ENCODE results near the gene TSPAN12. TPM values are rescaled to one million over a fixed set of nuclear protein-coding genes. Genes with fewer than 3 reads are reported as not detected.

TSPAN12 gene
- total RNA-seq, 1 donor: 1.8 TPM

DNA sequence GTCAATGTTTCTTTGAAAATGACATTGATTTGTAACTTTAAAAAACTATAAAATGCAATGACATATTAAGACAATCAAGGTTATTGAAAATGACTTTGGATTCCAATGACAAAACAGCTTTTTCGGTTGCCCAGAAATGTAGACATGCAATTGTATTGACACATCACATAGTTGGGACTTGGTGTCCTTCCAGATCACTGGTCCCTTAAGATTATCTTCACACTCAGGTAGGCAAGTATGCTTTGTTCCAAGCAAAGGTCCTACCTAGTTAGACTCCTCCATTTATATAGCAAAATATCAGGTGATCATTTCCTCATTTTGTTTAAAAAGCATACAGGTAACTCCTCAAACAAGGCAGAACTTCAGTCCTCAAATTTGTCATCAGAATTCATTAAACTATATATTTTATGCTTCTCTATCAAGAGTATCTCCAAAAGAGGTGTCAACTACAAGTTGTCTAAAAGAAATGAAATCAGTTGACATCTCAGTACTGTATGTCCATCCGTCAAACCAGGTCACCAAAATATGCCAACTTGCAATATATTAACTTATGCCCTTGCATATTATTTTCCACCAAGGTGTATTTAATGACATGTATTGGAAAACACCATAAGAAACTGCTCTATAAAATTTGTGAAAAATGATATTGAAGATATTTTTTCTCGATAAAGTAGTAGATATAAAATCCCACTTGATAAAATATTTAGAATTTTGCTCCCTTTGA lies 64.6 kb downstream of the TSPAN12 start:
- TF ChIP-seq, protein P1, sequence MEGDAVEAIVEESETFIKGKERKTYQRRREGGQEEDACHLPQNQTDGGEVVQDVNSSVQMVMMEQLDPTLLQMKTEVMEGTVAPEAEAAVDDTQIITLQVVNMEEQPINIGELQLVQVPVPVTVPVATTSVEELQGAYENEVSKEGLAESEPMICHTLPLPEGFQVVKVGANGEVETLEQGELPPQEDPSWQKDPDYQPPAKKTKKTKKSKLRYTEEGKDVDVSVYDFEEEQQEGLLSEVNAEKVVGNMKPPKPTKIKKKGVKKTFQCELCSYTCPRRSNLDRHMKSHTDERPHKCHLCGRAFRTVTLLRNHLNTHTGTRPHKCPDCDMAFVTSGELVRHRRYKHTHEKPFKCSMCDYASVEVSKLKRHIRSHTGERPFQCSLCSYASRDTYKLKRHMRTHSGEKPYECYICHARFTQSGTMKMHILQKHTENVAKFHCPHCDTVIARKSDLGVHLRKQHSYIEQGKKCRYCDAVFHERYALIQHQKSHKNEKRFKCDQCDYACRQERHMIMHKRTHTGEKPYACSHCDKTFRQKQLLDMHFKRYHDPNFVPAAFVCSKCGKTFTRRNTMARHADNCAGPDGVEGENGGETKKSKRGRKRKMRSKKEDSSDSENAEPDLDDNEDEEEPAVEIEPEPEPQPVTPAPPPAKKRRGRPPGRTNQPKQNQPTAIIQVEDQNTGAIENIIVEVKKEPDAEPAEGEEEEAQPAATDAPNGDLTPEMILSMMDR (IDR thresholded peaks at IDR 0.05; ENCODE audit: extremely low read depth, low read depth, low read length): no peak
- H3K9me3 ChIP-seq (ENCODE audit: low read depth, low read length): no peaks in the 10 kb centered on the region
- no peak overlapping the region for H3K4me2 ChIP-seq (ENCODE audit: insufficient read depth, low read length)

GRCh38 chr7:120792861-120793130 lies 65.1 kb downstream of the TSPAN12 start:
- H3K27ac ChIP-seq (ENCODE audit: low read depth, low read length): no peak overlapping the region
- H3K4me3 ChIP-seq (ENCODE audit: insufficient read depth, low read length): no peak overlapping the region
- TF ChIP-seq, protein P1 (IDR thresholded peaks at IDR 0.05; ENCODE audit: extremely low read depth, low read depth, low read length): no peak
- no peak overlapping the region for H3K4me2 ChIP-seq (ENCODE audit: insufficient read depth, low read length)
- no peaks in the 10 kb centered on the region for H3K36me3 ChIP-seq (ENCODE audit: insufficient read depth, low read length)
- H4K20me1 ChIP-seq (ENCODE audit: insufficient read depth, low read length): no peaks in the 10 kb centered on the region
- DNase-seq (ENCODE audit: insufficient read length, low spot score, missing footprints): no peak
- H3K9me3 ChIP-seq (ENCODE audit: low read depth, low read length): no peaks in the 10 kb centered on the region
- H3K79me2 ChIP-seq (ENCODE audit: insufficient read depth, low read length): no peaks in the 10 kb centered on the region
- H3K4me1 ChIP-seq (ENCODE audit: insufficient read depth, low read length): no peaks in the 10 kb centered on the region
- no peak overlapping the region for H2AFZ ChIP-seq (ENCODE audit: low read length)
- no peaks in the 10 kb centered on the region for H3K27me3 ChIP-seq (ENCODE audit: insufficient read depth, low read length)

More for the DNA sequence above, 64.6 kb downstream of the TSPAN12 start:
- Histone ChIP-seq H4K20me1 (ENCODE audit: insufficient read depth, low read length) (no peaks in the 10 kb centered on the region), H3K79me2 (ENCODE audit: insufficient read depth, low read length) (no peaks in the 10 kb centered on the region), H3K4me3 (ENCODE audit: insufficient read depth, low read length) (no peak overlapping the region), H3K4me1 (ENCODE audit: insufficient read depth, low read length) (no peaks in the 10 kb centered on the region), H2AFZ (ENCODE audit: low read length) (no peak overlapping the region), H3K27ac (ENCODE audit: low read depth, low read length) (no peak overlapping the region), H3K36me3 (ENCODE audit: insufficient read depth, low read length) (no peaks in the 10 kb centered on the region), H3K27me3 (ENCODE audit: insufficient read depth, low read length) (no peaks in the 10 kb centered on the region)
- DNase-seq (ENCODE audit: insufficient read length, low spot score, missing footprints): no peak

GRCh38 chr7:120792091-120792860 lies 65.7 kb downstream of the TSPAN12 start:
- peak; percentile 67 for DNase-seq (ENCODE audit: insufficient read length, low spot score, missing footprints)
- Histone ChIP-seq H3K27me3 (ENCODE audit: insufficient read depth, low read length) (no peaks in the 10 kb centered on the region), H3K4me3 (ENCODE audit: insufficient read depth, low read length) (no peak overlapping the region), H3K9me3 (ENCODE audit: low read depth, low read length) (no peaks in the 10 kb centered on the region), H3K79me2 (ENCODE audit: insufficient read depth, low read length) (no peaks in the 10 kb centered on the region), H2AFZ (ENCODE audit: low read length) (no peak overlapping the region), H3K4me2 (ENCODE audit: insufficient read depth, low read length) (no peak overlapping the region), H3K36me3 (ENCODE audit: insufficient read depth, low read length) (no peaks in the 10 kb centered on the region), H3K27ac (ENCODE audit: low read depth, low read length) (no peak overlapping the region), H4K20me1 (ENCODE audit: insufficient read depth, low read length) (no peaks in the 10 kb centered on the region), H3K4me1 (ENCODE audit: insufficient read depth, low read length) (no peaks in the 10 kb centered on the region)
- TF ChIP-seq, protein P1 (IDR thresholded peaks at IDR 0.05; ENCODE audit: extremely low read depth, low read depth, low read length): peak; percentile 96

DNA sequence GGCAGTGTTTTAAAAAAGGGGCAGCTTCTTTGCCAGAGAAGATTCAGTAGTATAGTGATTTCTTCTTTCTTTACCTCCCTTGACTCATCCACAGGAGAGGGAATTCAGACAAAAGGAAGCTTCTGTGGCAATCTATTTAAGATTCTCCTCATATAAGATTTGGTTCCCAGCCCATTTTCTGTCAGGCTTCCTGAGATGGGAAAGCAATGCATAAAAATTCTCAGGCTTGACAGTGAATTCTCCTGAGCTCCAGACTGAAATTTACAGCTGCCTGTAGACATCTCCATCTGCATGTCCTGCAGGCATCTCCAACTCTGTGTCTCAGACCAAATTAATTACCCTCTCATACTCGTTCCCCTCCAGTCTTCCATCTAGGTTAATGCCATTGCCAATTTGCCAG lies 72.8 kb downstream of the TSPAN12 start:
- H3K27ac ChIP-seq (ENCODE audit: low read depth, low read length): no peak overlapping the region
- no peaks in the 10 kb centered on the region for H3K79me2 ChIP-seq (ENCODE audit: insufficient read depth, low read length)
- TF ChIP-seq, protein P1 (IDR thresholded peaks at IDR 0.05; ENCODE audit: extremely low read depth, low read depth, low read length): no peak
- no peaks in the 10 kb centered on the region for H4K20me1 ChIP-seq (ENCODE audit: insufficient read depth, low read length)
- H3K27me3 ChIP-seq (ENCODE audit: insufficient read depth, low read length): no peaks in the 10 kb centered on the region
- no peaks in the 10 kb centered on the region for H3K4me1 ChIP-seq (ENCODE audit: insufficient read depth, low read length)
- H3K36me3 ChIP-seq (ENCODE audit: insufficient read depth, low read length): no peaks in the 10 kb centered on the region
- DNase-seq (ENCODE audit: insufficient read length, low spot score, missing footprints): no peak
- H3K9me3 ChIP-seq (ENCODE audit: low read depth, low read length): no peaks in the 10 kb centered on the region
- no peak overlapping the region for H3K4me2 ChIP-seq (ENCODE audit: insufficient read depth, low read length)
- H3K4me3 ChIP-seq (ENCODE audit: insufficient read depth, low read length): no peak overlapping the region
- no peak overlapping the region for H2AFZ ChIP-seq (ENCODE audit: low read length)

Measured in osteoblast (primary cell).